NCI-H2227 (cell line): ENCODE results near the gene SORCS1.

ENCODE experiments used
- DNase-seq: peaks from one replicate; lab custom pipeline; 2025; ENCODE audit not compliant: unreplicated experiment; lab: John Stamatoyannopoulos, UW

The SORCS1 gene

DNA sequence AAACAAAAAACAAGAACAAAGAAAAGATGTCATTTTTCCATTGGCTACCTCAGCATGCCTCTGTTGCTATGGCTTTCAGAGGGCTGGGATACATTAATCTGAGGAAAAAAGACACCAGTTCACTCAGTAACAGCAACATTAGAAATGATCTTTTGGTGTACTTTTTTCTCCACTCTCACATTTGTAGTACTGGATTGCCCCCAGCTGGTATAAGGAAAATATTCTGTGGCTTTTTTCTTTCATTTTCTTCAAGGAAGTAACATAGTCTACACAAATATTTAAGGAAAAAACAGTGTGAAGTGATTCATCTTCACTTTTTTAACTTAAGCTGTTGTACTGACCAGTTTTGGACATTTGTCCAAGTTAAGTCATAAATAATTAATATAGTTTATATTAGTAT lies 482.3 kb downstream of the SORCS1 start:
- DNase-seq = no peak

DNA sequence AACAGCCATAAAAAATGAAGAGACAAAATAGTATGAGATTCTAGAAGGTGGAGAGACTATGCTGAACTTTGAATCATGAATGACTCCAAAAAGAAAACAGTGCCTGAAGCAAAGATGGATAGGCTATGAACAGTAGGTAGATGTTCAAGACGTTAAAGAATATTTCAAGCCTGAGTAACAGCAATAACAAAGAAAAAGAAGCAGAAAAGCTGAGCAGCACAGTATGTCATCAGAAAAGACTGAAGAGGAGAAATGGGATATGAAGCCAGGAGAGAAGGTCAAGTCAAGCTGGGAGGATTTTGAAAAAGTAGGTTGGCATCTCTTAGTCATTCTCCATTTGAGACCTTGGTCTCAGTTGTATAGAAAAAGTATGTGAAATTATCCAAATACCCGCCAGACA lies 484.4 kb downstream of the SORCS1 start:
- DNase-seq = no peak

DNA sequence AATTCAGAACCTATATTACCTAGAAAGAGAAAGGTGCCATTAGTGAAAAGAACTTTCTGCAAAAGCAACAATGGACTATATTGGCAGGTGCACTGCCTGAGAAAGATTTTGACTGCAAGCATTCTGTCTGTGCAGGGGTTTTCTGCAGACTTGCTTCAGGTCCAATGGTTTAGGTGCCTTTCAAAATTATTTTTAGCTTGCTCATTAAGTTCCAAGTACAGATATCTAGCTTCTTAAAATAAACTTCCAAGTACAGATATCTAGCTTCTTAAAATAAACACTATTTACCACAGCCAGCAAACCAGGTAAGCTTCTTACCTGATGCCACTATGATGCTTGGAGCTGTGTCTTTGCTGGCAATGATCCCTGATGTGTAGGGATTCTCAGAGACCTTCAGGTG lies 485.2 kb downstream of the SORCS1 start:
- no peak for DNase-seq

DNA sequence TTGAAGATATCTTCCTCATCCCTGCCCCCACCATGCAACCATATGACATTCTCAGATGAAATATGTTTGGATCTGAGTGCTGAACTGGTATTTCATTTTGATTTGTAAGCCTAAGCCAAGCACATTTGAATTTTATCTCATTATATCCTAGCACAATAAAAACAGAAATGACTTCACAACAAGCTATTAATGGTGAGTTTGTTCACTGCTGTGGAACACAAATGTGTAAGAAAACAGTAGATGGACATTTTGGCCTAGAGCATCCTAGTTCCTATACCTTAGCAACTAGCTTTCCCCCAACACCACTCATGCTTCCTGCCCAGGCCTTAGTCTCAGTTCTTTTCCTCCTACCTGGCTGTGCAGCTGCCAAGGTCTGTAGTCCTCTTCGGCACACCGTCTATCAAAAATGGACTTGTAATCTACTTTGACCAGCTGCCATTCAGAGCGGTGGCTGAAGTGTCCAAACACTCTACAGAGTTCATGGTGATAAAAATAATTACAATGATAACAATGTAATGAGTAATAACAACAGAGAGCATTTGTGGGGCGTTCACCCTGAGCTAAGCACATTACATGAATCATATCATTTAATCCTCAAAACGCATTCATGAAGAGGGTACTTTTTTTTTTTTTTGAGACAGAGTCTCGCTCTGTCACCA lies 491.9 kb downstream of the SORCS1 start:
- no peak for DNase-seq

GRCh38 chr10:106661767-106662140 lies 502.8 kb downstream of the SORCS1 start:
- DNase-seq = no peak

DNA sequence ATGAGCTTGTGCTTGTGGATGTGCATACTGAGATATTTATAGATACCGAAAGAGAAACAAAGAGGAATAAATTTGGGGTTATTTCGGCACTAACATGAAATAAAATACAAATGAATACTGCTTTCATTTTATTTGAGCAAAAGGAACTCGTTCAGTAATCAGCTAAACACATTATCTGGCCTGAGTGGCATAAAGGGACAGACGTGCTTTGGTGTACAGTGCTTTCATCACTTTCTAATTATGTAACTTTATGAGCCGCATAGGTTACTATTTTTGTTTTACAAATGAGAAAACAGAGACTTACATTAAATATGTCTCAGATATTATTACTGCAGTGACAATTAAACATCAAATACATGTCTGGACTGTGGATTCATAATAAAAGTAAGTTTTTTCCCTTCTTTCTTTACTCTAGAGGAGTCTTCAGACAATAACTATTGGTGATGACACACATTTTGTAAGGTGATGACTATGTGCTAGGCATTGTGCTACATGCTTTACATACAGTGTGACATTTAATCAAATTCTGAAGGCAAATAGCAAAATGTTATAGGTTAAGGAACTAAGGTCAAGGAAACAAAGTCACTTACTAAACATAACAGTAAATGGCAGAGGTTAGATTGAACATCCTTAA lies 503.3 kb downstream of the SORCS1 start:
- DNase-seq = no peak

GRCh38 chr10:106660550-106660949 lies 504.0 kb downstream of the SORCS1 start:
- no peak for DNase-seq

DNA sequence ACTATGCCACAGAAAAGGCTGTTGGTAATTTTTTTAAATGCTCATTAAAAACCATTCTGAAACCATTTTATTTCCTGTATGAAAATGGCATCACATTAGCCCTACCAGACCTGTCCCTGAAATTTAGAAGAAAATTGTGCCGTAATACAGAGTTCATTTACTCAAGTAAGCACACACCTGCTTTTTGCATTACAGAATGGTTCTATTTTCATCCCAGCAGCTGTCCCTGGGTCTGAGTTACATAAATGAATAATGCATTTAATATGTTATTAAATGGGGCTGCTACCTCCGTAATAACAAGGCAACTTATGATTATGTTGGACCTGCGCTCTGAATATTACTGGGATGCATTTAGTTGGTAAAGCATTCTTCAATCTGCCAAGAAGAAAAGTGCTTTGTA lies 508.9 kb downstream of the SORCS1 start:
- no peak for DNase-seq

- no peak for DNase-seq
These were observed 509.3 kb downstream of the SORCS1 start for GRCh38 chr10:106655165-106655564.

DNA sequence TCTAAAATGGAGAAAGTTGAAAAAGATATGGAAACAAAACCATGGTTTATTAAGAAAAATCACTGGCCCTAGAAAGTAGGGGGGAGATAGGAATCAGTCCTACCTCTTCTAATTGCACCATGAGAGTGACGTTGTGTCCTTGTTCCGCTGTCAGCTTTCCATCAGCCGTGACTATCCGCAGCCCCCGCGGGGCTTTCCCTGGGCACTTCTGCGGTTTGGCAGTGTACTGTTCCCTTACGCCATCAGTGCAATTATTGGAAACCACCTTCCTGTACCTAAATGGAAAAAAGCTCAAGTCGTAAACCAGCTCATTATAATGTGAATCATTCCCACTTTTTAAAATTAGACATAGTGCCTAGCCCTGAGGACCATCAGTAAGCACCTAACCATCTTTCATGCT lies 512.2 kb downstream of the SORCS1 start:
- no peak for DNase-seq

GRCh38 chr10:106648534-106649481 lies 515.7 kb downstream of the SORCS1 start:
- no peak for DNase-seq

GRCh38 chr10:106643473-106643872 lies 521.0 kb downstream of the SORCS1 start:
- no peak for DNase-seq

DNA sequence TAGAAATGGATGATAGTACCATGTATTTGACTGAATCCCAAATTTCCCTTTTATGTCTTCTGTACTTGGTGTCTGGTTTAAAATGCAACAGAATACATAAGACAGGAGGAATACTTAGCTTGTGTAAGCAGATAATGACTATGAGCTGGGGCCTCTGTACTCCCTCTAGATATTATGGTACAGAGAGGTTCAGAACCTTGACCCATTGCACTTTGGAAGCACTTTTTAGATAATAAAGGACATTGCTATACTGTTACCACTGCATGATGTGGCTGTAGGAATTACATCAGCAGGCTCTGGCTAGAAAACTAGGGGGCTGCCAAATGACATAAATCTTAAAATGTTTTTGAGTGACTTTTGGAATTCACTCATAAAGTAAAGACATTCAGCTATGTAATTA lies 526.6 kb downstream of the SORCS1 start:
- no peak for DNase-seq

GRCh38 chr10:106636766-106637491 lies 527.6 kb downstream of the SORCS1 start:
- no peak for DNase-seq

- no peak for DNase-seq
These were observed 528.6 kb downstream of the SORCS1 start for GRCh38 chr10:106635947-106636346.

DNA sequence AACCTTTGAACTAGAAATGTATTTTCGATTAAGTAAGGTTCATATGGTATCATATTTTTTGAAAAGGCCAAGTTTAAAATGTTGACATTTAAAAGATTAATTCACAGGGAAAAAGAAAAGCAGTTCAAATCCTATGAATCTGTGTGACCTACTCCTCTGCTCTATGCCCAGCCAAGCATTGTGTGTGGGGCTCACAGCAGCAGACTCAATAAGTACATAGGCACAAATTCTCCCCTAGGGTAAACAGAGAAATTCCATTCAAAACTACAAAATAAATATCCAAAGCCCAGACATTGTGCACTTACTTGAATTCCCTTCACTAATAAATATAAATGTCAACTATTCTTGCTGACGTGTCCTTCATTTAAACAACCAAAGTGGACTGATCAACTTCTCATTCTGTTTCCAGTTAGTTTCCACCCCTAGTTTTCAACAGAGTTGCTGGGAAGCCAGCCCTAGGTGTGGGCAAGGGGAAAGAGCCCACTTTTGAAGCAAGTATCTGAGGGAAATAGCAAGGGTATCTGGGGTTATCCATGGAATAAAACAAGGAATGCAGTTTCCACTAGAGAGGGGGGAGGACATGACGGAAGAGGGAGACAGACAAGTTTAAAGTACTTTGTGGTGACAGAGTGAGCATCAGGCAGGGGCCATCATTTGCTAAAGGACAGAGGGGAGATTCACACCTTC lies 533.3 kb downstream of the SORCS1 start:
- DNase-seq = no peak

GRCh38 chr10:106626371-106626770 lies 538.1 kb downstream of the SORCS1 start:
- no peak for DNase-seq

DNA sequence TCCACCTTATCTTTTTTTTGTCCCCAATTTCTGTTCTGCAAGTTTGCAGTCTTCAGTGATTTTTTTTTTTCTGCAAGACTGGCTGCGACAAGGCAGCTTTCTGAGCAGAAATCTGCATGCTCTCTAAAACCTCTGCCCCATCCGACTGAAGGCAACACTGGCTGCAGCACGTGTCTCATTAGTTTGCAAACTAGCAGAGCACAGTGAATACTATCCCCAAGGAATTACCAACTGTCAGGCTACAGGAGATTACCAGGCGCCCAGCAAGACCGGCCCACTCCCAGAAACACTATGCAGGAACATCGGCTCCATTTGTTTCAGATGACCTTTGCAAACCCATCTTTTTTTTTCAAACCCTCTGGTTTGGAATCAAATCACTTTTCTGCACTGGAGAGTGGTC lies 538.8 kb downstream of the SORCS1 start:
- DNase-seq = no peak

GRCh38 chr10:106619346-106619745 lies 545.2 kb downstream of the SORCS1 start:
- no peak for DNase-seq

- no peak for DNase-seq
These were observed 545.9 kb downstream of the SORCS1 start for GRCh38 chr10:106618646-106619045.

GRCh38 chr10:106615081-106615480 lies 549.4 kb downstream of the SORCS1 start:
- DNase-seq = no peak
